ENCODE data around the gene C1orf116. TPM values are rescaled to one million over a fixed set of nuclear protein-coding genes. Genes with fewer than 3 reads are reported as not detected.

The C1orf116 gene
- polyA plus RNA-seq, 1 of the 3 experiments (the other 2 are of a cell fraction) = 0.02 TPM

GRCh38 chr1:207067185-207067584, 34.6 kb upstream of the C1orf116 start:
- ChIA-PET POLR2A (no interaction called here), CTCF (interaction anchor here (1.8 to 2.0 kb wide), 2 partner anchors 12 to 17 kb away, joined by 6 to 8 read pairs; no protein-coding TSS in a partner anchor)
- TF ChIP-seq GATA2 (CRISPR knock-in tag; IDR thresholded peaks at IDR 0.05) = no peak
- no peak for TF ChIP-seq JUND (IDR thresholded peaks at IDR 0.05)
- TF ChIP-seq, protein P1, sequence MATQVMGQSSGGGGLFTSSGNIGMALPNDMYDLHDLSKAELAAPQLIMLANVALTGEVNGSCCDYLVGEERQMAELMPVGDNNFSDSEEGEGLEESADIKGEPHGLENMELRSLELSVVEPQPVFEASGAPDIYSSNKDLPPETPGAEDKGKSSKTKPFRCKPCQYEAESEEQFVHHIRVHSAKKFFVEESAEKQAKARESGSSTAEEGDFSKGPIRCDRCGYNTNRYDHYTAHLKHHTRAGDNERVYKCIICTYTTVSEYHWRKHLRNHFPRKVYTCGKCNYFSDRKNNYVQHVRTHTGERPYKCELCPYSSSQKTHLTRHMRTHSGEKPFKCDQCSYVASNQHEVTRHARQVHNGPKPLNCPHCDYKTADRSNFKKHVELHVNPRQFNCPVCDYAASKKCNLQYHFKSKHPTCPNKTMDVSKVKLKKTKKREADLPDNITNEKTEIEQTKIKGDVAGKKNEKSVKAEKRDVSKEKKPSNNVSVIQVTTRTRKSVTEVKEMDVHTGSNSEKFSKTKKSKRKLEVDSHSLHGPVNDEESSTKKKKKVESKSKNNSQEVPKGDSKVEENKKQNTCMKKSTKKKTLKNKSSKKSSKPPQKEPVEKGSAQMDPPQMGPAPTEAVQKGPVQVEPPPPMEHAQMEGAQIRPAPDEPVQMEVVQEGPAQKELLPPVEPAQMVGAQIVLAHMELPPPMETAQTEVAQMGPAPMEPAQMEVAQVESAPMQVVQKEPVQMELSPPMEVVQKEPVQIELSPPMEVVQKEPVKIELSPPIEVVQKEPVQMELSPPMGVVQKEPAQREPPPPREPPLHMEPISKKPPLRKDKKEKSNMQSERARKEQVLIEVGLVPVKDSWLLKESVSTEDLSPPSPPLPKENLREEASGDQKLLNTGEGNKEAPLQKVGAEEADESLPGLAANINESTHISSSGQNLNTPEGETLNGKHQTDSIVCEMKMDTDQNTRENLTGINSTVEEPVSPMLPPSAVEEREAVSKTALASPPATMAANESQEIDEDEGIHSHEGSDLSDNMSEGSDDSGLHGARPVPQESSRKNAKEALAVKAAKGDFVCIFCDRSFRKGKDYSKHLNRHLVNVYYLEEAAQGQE (IDR thresholded peaks at IDR 0.05; ENCODE audit: low read depth, low read length) = no peak
- TF ChIP-seq, protein P2, sequence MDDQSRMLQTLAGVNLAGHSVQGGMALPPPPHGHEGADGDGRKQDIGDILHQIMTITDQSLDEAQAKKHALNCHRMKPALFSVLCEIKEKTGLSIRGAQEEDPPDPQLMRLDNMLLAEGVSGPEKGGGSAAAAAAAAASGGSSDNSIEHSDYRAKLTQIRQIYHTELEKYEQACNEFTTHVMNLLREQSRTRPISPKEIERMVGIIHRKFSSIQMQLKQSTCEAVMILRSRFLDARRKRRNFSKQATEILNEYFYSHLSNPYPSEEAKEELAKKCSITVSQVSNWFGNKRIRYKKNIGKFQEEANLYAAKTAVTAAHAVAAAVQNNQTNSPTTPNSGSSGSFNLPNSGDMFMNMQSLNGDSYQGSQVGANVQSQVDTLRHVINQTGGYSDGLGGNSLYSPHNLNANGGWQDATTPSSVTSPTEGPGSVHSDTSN (IDR thresholded peaks at IDR 0.05) = no peak
- no peak for TF ChIP-seq TCF12 (IDR thresholded peaks at IDR 0.05)
- TF ChIP-seq FOXJ3 (CRISPR knock-in tag; IDR thresholded peaks at IDR 0.05) = no peak
- no peak for TF ChIP-seq TEAD4 (IDR thresholded peaks at IDR 0.05; ENCODE audit: borderline replicate concordance, insufficient read depth)
- no peak for TF ChIP-seq EP300 (IDR thresholded peaks at IDR 0.05; ENCODE audit: borderline replicate concordance in 1 of 2, low read depth in 1 of 2, low read length in 1 of 2)
- no peak for TF ChIP-seq NFIC (IDR thresholded peaks at IDR 0.05; ENCODE audit: borderline replicate concordance)
- no peak for TF ChIP-seq CHD2 (IDR thresholded peaks at IDR 0.05; ENCODE audit: low read length, partially characterized antibody)
- no peak for TF ChIP-seq TAF1 (IDR thresholded peaks at IDR 0.05; ENCODE audit: borderline replicate concordance, low read depth, low read length)
- TF ChIP-seq FOSL2 (IDR thresholded peaks at IDR 0.05; ENCODE audit: borderline replicate concordance, low read depth) = no peak
- no peak for TF ChIP-seq SMC3 (IDR thresholded peaks at IDR 0.05; ENCODE audit: low read depth, low read length)
- TF ChIP-seq, protein P3, sequence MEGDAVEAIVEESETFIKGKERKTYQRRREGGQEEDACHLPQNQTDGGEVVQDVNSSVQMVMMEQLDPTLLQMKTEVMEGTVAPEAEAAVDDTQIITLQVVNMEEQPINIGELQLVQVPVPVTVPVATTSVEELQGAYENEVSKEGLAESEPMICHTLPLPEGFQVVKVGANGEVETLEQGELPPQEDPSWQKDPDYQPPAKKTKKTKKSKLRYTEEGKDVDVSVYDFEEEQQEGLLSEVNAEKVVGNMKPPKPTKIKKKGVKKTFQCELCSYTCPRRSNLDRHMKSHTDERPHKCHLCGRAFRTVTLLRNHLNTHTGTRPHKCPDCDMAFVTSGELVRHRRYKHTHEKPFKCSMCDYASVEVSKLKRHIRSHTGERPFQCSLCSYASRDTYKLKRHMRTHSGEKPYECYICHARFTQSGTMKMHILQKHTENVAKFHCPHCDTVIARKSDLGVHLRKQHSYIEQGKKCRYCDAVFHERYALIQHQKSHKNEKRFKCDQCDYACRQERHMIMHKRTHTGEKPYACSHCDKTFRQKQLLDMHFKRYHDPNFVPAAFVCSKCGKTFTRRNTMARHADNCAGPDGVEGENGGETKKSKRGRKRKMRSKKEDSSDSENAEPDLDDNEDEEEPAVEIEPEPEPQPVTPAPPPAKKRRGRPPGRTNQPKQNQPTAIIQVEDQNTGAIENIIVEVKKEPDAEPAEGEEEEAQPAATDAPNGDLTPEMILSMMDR (IDR thresholded peaks at IDR 0.05) = no peak
- Histone ChIP-seq H3K27ac (ENCODE audit: low read depth in 2 of 2, low read length in 1 of 2) (no peak overlapping the region), H3F3A (replicated peaks; ENCODE audit: insufficient read depth) (no peaks in the 10 kb centered on the region), H3K9me3 (no peaks in the 10 kb centered on the region), H3K79me2 (ENCODE audit: insufficient read depth) (no peaks in the 10 kb centered on the region), H3K27me3 (ENCODE audit: insufficient read depth) (no peaks in the 10 kb centered on the region), H3K4me1 (ENCODE audit: control insufficient read depth in 1 of 2, insufficient read depth in 2 of 2, low read depth in 1 of 2, low read length in 1 of 2) (no peaks in the 10 kb centered on the region), H3K4me2 (no peak overlapping the region), H3K4me3 (ENCODE audit: low read depth in 2 of 2, low read length in 1 of 2) (no peak overlapping the region), H3K9me2 (no peaks in the 10 kb centered on the region), H4K20me1 (ENCODE audit: insufficient read depth) (no peaks in the 10 kb centered on the region), H2AFZ (ENCODE audit: low read depth) (no peak overlapping the region), H3K36me3 (replicated peaks in 1 of 2; ENCODE audit: control insufficient read depth in 1 of 2, insufficient read depth in 2 of 2, low read length in 1 of 2) (peaks cover 10 to 26% of the 10 kb centered on the region in 2 experiments), H3K9ac (no peak overlapping the region)
- WGBS (ENCODE audit: low lambda C conversion rate) = 54% methylated on average over 3 of the region's 3 CpGs
- DNase-seq = no peak

Measured in SK-N-SH (cell line).